HAP-1 (cell line): ENCODE results near the gene FAM240A.
"Not testable (repeated sequence)": the region's sequence is repeated elsewhere in the genome, so short reads cannot be mapped to it uniquely, and the experiment has no call there.

Experiments
- DNase-seq, 2 experiments: peaks; one replicate each; pipeline ENCODE4 v3.0.0-alpha.2; 2016 to 2020; ENCODE audit warnings: low spot score in 2 of 2
- H3K27me3 ChIP-seq: fragments of 250-450 bp; sonication (Bioruptor Pico); 2 replicates; pipeline ENCODE4 v1.5.1; 2020; ENCODE audit warnings: low read depth, mild to moderate bottlenecking, moderate library complexity
- H3K36me3 ChIP-seq: fragments of 250-450 bp; sonication (Bioruptor Pico); replicated peaks from 2 replicates; pipeline ENCODE4 v1.5.1; 2020; ENCODE audit warnings: mild to moderate bottlenecking
- H3K4me1 ChIP-seq: fragments of 250-450 bp; sonication (Bioruptor Pico); 2 replicates; pipeline ENCODE4 v1.5.1; 2020; ENCODE audit warnings: mild to moderate bottlenecking
- H3K4me3 ChIP-seq: fragments of 250-450 bp; sonication (Bioruptor Pico); 2 replicates; pipeline ENCODE4 v1.5.1; 2020; ENCODE audit warnings: mild to moderate bottlenecking, moderate library complexity
- H3K9me3 ChIP-seq: fragments of 250-450 bp; sonication (Bioruptor Pico); 2 replicates; pipeline ENCODE4 v1.5.1; 2020; ENCODE audit warnings: mild to moderate bottlenecking, moderate library complexity
- in situ Hi-C: fragments of 300-500 bp; cut with MboI; formaldehyde crosslinking; loops from 3 replicates; pipeline ENCODE4 v1.14.3; 2020; ENCODE audit warnings: low sequenced_read_pairs, inconsistent platforms, mixed read lengths

FAM240A gene

DNA sequence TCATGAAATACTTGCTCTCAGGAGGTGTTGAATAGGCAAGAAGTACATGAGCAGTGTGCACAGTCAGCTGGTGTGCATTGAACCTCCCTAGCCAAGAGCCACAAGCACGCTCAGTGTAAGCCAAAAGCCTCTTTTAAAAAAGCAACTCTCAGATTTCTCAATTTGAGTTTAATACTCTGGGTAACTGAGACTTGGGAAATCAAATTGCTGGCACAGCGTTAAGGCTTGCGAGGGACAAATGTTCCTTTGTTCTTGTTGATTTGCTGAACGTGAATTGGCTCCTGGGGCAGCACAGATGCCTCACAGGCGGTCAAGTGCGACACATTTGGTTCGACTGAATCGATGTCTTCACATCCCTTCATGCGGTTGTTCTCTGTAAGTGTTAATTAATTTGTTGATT, at the start of gene FAM240A:
Gene FAM240A (plus strand): TSS at position 202 of the 400 bp plus-strand sequence. CDS start 159 bp downstream, at position 361.
- in situ Hi-C loops = no loop called here
- no peaks in the 10 kb centered on the region for H3K36me3 ChIP-seq
- H3K4me3 ChIP-seq = no peak within 1 kb of the TSS
- no peak for DNase-seq
- no peaks in the 10 kb centered on the region for H3K27me3 ChIP-seq
- H3K9me3 ChIP-seq = no peaks in the 10 kb centered on the region
- H3K4me1 ChIP-seq = peaks cover 19% of the 10 kb centered on the region

- no peak for DNase-seq
- no peaks in the 10 kb centered on the region for H3K36me3 ChIP-seq
- H3K9me3 ChIP-seq = no peaks in the 10 kb centered on the region; the same call in 1 of the 2 replicates
- H3K27me3 ChIP-seq = no peaks in the 10 kb centered on the region
- no peak overlapping the region for H3K4me3 ChIP-seq
- in situ Hi-C loops = no loop called here
- peaks cover 54% of the 10 kb centered on the region for H3K4me1 ChIP-seq
Observed at GRCh38 chr3:46564190-46565021, 47.9 kb upstream of the FAM240A start.

GRCh38 chr3:46565077-46565476, 47.2 kb upstream of the FAM240A start:
- in situ Hi-C loops = no loop called here
- peaks cover 47% of the 10 kb centered on the region for H3K4me1 ChIP-seq
- H3K9me3 ChIP-seq = peaks cover 2% of the 10 kb centered on the region; the same call in 1 of the 2 replicates
- no peaks in the 10 kb centered on the region for H3K27me3 ChIP-seq
- no peaks in the 10 kb centered on the region for H3K36me3 ChIP-seq
- H3K4me3 ChIP-seq = peak overlapping the region; percentile 35
- DNase-seq = no peak

DNA sequence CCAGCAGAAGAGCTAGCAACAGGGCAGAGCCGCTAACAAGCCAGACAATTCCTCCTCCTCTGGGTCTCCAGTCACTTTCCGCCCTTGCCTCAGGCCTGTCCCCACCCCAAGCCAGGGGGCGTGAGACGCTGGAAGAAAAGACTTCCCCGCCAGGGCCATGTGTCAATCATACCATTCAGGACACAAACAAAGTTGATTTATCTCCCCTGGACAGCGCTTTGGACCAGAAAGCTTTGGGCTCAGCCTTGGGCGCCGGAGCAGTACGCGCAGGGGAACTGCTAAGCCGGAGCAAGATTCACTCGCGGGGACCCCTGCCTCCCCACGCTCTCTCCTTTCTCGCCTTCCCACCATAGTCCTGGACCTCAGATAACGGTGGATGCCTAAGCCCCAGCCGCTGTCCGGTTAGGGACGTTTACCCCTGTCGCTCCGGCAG, 46.7 kb upstream of the FAM240A start:
- DNase-seq = peak; percentile 76 to 86

GRCh38 chr3:46566040-46566641, 46.2 kb upstream of the FAM240A start, which contains the start of gene LRRC2:
TSS of gene LRRC2 (minus strand) at chr3:46566302. CDS start at chr3:46551591, 14,711 bp downstream.
- H3K27me3 ChIP-seq = no peaks in the 10 kb centered on the region
- DNase-seq = peak; percentile 43 to 57
- in situ Hi-C loops = no loop called here
- H3K4me3 ChIP-seq = peak within 1 kb of the TSS; percentile 35
- no peaks in the 10 kb centered on the region for H3K36me3 ChIP-seq
- peaks cover 7% of the 10 kb centered on the region; the same call in 1 of the 2 replicates for H3K9me3 ChIP-seq
- H3K4me1 ChIP-seq = peaks cover 37% of the 10 kb centered on the region

More for the DNA sequence above, 46.7 kb upstream of the FAM240A start:
- in situ Hi-C loops = no loop called here
- H3K4me3 ChIP-seq = peak overlapping the region; percentile 35
- no peaks in the 10 kb centered on the region for H3K27me3 ChIP-seq
- H3K4me1 ChIP-seq = peaks cover 42% of the 10 kb centered on the region
- H3K36me3 ChIP-seq = no peaks in the 10 kb centered on the region
- peaks cover 7% of the 10 kb centered on the region; the same call in 1 of the 2 replicates for H3K9me3 ChIP-seq

- no peak for DNase-seq
- H3K4me3 ChIP-seq = no peak overlapping the region
- H3K9me3 ChIP-seq = peaks cover 7% of the 10 kb centered on the region; the same call in 1 of the 2 replicates
- no peaks in the 10 kb centered on the region for H3K36me3 ChIP-seq
- H3K27me3 ChIP-seq = no peaks in the 10 kb centered on the region
- peaks cover 29% of the 10 kb centered on the region for H3K4me1 ChIP-seq
- in situ Hi-C loops = no loop called here
Observed at GRCh38 chr3:46571684-46572083, 40.6 kb upstream of the FAM240A start.

GRCh38 chr3:46573701-46574100, 38.6 kb upstream of the FAM240A start:
- Histone ChIP-seq H3K27me3 (no peaks in the 10 kb centered on the region), H3K9me3 (peaks cover 7% of the 10 kb centered on the region; the same call in 1 of the 2 replicates), H3K36me3 (no peaks in the 10 kb centered on the region), H3K4me1 (peaks cover 31% of the 10 kb centered on the region), H3K4me3 (no peak overlapping the region)
- peak; percentile 66 to 70 for DNase-seq
- in situ Hi-C loops = no loop called here

DNA sequence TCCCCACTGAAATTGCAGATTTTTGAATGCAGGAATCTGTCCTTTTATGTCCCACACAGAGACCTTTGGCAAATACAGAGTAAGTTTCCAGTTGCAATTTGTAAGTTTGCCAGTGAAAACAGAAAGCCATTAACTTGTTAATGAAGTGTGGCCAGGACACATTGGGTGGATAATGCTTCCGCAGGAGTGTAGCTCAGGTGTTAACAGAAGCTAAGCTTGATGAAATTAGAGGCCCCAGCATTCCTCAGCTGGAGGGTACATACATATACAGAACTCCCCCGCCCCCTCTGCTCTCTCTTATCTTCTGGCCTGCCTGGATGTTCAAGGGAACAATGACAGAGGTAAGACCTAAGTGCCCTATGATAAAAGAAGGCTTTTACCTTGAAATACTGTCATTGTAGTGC, 38.1 kb upstream of the FAM240A start:
- H3K27me3 ChIP-seq = no peaks in the 10 kb centered on the region
- peaks cover 7% of the 10 kb centered on the region; the same call in 1 of the 2 replicates for H3K9me3 ChIP-seq
- H3K4me1 ChIP-seq = peaks cover 36% of the 10 kb centered on the region
- DNase-seq = peak; percentile 88 to 97
- H3K4me3 ChIP-seq = no peak overlapping the region
- in situ Hi-C loops = no loop called here
- H3K36me3 ChIP-seq = no peaks in the 10 kb centered on the region

- Histone ChIP-seq H3K4me1 (peaks cover 39% of the 10 kb centered on the region), H3K4me3 (no peak overlapping the region), H3K9me3 (0 out of 2 replicates have a peak, but pooled peaks cover 4% of the 10 kb centered on the region), H3K27me3 (no peaks in the 10 kb centered on the region), H3K36me3 (no peaks in the 10 kb centered on the region)
- in situ Hi-C loops = no loop called here
- DNase-seq = no peak
Observed at GRCh38 chr3:46574881-46575576, 37.3 kb upstream of the FAM240A start.

DNA sequence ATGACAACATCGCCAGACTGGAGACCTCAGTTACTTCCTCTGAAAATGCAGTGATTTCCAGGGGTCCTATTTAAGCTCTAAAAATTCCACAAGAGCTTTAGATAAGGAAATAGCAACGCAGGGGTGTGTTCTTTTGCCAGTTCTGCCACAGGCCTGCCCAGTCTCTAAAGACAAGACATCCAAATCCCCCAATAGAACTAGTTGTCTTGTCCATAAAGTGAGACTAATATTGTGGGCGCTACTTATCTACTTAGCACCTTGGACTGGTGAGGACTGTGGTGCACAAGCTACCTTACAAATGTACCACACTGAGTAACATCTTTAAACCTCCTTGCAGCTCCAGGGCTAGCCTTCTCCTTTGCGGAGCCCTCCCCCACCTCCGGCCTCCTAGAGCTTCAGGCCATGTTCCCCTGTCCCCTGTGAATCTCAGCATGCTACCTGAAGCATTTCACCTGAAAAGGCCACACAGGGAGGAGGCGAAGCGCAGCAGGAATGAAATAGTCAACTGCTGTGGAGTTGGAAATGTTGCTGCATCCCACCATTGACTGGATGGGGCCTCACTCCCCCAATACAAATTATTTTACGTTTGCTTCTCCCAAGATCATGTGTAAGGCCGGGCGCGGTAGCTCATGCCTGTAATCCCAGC, 36.6 kb upstream of the FAM240A start:
- DNase-seq = no peak
- H3K36me3 ChIP-seq = no peaks in the 10 kb centered on the region
- H3K4me3 ChIP-seq = no peak overlapping the region
- no peaks in the 10 kb centered on the region for H3K9me3 ChIP-seq
- H3K4me1 ChIP-seq = peaks cover 39% of the 10 kb centered on the region
- H3K27me3 ChIP-seq = no peaks in the 10 kb centered on the region
- in situ Hi-C loops = no loop called here

- no peak for DNase-seq
- Histone ChIP-seq H3K9me3 (no peaks in the 10 kb centered on the region), H3K4me1 (peaks cover 39% of the 10 kb centered on the region), H3K36me3 (no peaks in the 10 kb centered on the region), H3K4me3 (no peak overlapping the region), H3K27me3 (no peaks in the 10 kb centered on the region)
- in situ Hi-C loops = no loop called here
Observed at GRCh38 chr3:46576386-46576785, 35.9 kb upstream of the FAM240A start.

DNA sequence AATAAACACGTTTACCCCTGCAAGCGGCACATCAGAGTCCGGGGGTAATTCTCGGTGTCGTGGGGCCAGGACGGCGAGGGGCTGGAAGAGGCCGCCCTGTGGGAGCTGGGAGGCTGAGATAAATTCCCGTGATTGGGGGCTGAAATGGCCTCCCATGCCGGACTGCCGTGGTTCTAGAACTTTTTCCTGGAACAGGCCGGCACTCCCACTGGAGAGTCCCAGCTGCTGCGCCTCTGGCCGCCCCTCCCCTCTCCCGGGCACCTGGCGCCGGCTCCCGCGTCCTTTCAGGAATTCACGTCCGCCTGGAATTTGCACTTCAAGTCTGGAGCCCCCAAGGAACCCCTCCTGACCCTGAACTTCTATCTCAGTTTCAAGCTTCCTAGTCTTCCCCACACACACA, 35.4 kb upstream of the FAM240A start:
- Histone ChIP-seq H3K4me1 (peaks cover 39% of the 10 kb centered on the region), H3K4me3 (no peak overlapping the region), H3K27me3 (no peaks in the 10 kb centered on the region), H3K36me3 (no peaks in the 10 kb centered on the region), H3K9me3 (no peaks in the 10 kb centered on the region)
- in situ Hi-C loops = no loop called here
- DNase-seq = no peak

DNA sequence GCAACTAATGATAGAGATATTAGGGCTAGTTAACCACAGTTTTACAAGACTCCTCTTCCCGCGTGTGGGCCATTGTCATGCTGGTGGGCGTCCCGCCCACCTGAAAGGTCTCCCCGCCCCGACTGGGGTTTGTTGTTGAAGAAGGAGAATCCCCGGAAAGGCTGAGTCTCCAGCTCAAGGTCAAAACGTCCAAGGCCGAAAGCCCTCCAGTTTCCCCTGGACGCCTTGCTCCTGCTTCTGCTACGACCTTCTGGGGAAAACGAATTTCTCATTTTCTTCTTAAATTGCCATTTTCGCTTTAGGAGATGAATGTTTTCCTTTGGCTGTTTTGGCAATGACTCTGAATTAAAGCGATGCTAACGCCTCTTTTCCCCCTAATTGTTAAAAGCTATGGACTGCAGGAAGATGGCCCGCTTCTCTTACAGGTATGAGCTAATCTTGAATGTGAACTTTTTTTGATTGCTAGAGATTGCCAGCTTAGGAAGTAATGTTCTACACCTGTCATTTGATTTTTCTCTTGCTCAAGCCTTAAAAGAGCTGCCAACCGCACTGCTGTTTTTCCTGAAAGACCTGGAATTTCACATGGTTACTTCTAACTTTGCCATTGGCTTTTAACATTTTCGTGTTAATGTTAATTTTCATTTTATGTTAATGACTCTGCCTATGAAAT, 34.6 kb upstream of the FAM240A start:
- in situ Hi-C loops, DNase-seq, H3K36me3 ChIP-seq, H3K9me3 ChIP-seq, H3K4me3 ChIP-seq, H3K27me3 ChIP-seq: not testable (repeated sequence)
- peaks cover 37% of the 10 kb centered on the region for H3K4me1 ChIP-seq
